ENCODE data around the gene HOXA3.

HOXA3 gene

DNA sequence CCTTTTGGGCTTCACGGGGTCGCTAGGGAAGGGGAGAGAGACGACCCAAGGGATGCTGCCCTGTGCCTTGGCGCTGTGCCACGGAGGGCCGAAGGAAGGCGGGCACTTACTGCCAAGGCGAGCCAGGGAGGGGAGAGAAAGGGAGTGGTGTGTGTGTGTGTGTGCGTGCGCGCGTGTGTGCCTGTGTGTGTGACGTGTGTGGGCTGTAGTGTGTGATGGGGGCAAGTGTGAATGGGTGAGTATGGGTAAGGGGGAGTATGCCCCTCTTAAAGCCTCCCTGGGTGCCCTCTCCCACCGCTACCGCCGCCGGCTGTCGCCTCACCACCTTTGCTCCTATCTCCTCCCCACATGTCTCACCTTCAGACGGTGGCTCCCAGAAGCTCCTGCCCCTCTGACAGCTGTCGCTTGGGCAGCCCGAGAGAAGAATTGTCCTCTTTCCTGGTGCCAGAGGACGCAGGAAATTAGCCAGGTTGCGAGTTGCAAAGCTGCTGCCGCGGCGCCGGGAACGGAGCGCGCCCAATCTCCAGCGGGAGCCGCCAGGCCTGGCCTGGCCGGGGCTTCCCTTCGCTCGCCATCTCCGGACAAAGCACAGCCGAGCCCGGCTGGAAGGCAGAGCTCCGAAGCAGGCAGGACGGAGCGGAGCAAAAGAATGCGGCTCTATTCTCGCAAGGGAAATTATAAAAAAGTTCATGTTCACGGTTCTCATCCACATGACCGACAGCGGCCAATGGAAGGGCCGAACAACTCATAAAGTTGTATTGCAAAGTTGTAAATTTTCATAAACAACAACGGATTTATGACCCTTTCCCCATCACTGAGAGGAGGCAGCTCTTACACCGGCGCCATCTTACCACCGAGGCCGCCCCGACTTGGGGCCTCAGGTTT, at the start of gene HOXA3:
Gene HOXA3 (minus strand): TSS at position 653 of the 885 bp plus-strand sequence. CDS start 41,943 bp downstream, outside the sequence.
- H3K27ac ChIP-seq, result peak within 1 kb of the TSS; percentile 79
- DNase-seq (ENCODE audit: low read depth, low spot score), result no peak

DNA sequence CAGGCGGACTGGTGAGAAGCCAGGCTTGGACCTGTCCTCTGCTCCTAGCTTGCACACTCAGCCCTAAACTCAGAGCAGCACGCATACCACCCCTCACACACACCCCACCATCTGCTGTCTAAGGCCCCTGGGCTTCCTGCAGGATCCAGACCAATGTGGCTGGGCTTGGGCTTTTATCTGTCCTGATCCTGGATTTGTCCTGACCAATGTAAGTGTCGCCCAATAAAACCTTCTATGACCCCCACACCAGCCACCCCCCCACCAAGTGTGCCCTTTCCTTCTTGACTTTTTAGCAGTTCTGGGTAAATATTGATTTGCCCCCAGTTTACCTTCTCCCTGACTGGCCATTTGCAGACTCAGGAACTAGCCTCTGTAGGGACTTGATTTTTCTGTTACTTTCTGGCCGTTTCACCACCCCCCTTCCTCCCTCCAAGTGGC, 49.2 kb upstream of the HOXA3 start:
- peak overlapping the region; percentile 84 for H3K27ac ChIP-seq
- no peak for DNase-seq (ENCODE audit: low read depth, low spot score)

DNA sequence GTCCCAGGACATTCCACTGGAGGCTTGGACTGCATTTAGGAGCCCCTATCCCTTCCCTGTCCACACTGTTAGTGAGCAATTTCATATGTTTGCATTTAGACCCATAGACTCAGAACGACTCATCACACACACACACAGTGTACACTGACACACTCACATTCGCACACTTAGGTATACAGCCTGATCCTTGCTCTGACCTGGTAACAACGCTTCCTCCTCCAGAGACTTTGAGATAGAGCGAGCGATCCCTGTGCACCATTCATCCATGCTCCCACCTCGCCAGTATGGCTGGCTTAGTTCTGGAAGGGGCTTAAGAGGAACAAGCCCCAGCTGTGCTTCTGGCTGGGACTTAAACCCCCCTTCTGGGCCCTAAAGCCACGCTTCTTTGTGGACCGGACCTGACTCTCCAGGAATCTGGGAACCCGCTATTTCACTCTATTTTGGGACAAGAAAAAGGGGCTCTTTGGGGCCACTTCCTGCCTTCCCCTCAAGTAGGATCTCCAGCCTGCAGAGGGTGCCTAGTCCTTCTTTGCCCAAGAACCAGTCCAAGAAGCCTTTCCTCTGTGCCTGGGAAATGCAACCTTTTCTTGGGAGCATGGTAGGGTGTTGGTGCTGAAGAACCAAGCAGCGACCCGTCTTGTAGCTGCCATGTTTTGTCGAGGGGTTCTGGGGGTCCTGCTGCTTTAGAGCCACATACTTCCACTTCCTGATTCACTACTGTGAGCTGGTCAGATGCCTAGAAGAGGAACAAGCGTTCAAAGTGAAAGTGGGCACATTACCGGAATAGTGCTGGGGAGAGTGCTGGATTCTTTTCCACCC, 48.6 kb upstream of the HOXA3 start:
- H3K27ac ChIP-seq, result peak overlapping the region; percentile 84
- no peak for DNase-seq (ENCODE audit: low read depth, low spot score)

DNA sequence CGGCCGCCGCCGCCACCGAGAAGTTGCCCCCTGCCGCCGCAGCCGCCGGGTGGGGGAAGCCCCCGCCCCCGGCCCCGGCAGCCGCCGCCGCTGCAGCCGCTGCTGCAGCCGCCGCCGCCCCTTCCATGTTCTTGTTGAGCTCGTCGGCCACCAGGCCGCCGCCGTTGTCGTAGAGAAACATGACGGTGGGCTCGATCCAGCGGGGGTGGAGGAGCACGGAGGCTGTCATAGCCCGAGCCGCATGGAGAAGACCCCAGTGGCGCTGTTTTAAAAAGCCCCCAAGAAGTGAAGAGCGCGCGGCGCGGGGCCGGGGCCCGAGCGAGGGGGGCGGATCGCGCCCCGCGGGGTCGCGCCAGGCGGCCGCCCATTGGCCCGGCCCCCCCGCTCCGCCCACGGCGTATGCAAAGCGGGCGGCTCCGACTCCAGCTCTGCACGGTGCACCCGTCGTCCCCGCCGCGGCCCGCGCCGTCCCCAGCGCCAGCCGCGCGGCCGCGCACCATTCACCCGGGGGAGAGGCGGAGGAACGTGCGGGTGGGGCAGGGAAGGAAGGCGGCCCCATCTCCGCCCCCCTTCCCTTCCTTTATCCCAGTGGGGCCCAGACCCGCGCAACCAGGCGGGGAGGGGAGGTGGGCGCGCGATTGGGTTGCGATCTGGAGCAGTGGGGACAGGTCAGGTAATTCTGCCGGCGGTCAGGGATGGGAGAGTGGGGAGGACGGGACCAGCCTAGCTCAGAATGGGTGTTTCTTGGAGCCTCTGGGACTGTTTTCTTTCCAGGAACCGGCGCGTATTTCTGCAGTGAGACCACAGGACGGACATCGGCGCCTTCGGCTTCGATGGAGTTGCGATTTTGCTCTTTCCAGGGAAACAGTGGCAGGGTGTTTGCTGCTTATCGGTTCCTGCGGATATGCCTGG, 47.7 kb upstream of the HOXA3 start, which contains the start of gene HOXA13:
Gene HOXA13 (minus strand): TSS at position 243 of the 912 bp plus-strand sequence. CDS start 14 bp downstream, at position 229.
- peak within 1 kb of the TSS; percentile 84 for H3K27ac ChIP-seq
- no peak for DNase-seq (ENCODE audit: low read depth, low spot score)

DNA sequence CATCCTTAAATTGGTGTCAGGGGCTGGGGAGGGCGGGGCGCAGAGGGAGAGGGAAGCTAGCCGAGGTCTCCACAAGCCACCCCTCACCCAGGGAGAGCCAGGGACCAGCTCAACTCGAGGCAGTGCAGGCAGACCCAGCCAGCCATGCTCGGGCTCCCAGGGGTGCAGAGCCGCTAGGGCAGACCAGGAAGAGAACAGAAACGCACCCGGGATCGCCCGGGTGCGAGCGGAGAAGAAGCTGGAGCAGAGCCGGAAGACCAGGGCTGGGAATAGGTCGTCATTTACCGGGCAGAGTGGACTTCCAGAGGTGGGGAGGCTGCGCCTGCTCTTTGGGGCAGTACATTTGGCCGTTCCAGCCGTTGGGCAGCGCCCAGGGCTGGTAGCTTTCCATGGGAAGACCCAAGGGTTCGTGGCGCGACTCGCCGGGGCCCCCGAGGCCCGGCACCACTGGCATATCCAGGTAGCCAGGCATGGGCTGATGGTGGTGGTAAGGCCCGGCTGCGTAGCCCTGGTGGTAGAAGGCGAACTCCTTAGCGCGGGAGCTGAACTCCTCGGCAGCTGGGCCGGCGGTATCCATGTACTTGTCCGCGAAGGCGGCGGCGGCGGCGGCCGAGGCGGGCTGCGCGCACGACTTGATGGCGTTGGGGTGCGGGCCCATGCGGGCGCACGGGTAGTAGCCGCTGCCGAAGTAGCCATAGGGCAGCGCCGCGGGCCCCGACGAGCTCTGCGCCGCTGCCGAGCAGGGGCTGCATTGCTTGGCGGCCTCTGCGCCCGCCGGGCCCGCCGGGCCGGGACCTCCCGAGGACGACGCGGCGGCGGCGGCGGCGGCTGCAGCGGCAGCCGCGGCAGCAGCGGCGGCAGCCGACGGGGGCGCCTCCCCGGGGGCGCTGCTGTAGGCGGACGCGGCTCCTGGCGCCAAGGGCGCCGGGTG, 46.8 kb upstream of the HOXA3 start:
- H3K27ac ChIP-seq, result peak overlapping the region; percentile 84
- no peak for DNase-seq (ENCODE audit: low read depth, low spot score)

DNA sequence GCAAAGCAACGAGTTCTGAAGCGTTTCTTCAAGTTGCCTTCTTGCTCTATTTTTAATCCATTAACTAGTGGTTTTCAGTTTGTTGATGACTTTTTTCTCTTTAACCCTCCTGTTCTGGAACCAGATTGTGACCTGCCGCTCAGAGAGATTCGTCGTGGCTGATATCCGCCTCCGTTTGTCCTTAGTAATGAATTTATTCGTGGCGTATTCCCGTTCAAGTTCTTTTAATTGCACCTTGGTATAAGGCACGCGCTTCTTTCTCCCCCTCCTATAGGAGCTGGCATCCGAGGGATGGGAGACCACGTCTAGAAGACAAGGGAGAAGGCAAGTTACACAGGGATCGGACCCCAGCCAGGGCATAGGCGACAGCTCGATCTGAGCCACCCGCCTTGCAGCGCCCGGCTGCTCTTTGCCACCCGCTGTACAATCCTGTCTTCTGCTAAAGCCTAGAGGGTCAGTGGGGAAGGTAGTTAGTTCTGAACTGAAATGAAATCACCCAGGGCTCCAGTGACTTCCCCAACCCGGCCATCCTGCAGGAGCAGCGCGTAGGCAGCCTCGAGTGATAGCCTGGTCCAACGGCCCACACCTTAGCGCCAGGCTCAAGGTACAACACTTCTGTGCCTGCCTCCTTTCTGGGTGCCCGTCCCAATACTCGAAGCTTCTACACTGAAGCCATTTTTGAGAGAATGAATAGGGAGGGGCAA, 45.9 kb upstream of the HOXA3 start:
- H3K27ac ChIP-seq, result peak overlapping the region; percentile 84
- no peak for DNase-seq (ENCODE audit: low read depth, low spot score)

DNA sequence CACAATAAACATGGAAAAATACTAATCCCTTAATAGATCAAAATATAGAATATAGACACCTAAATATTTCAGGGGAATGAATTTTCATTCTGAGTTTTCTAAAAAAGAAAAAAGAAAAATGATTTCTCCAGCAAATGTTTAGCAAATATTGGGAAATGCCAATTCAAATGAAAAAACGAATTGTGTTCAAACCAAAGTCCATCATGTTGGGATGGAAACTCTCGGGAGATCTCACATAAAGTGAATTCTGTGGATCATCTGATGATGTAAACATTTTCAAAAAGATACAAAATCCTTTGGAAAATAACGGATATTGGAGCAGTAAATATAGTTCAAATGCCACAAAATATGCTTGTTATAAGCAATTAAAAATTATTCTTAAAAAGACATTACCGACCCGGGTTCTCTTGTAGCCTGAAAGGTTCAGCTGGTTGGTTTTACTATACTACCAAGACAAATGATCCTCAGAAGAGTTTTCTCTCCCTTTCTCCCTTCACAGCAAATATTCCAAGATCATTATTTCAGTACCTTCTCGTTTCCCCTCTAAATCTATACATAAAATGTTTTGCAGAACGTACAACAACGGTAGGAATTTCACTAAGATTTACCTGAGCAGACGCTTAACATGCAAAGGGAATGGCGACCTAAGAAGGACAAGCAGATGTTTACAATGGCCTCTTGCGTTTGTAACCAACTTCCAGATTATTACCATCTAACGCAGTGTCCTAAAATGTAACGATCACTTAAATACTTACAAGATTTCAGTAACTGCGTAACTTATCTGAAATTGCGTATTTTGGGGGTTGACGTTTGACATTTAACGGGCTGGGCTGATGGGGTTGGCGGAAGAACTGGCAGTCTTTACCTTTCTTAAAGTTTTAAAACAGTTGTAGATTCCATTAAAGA, 45.0 kb upstream of the HOXA3 start:
- peak overlapping the region; percentile 84 for H3K27ac ChIP-seq
- no peak for DNase-seq (ENCODE audit: low read depth, low spot score)

DNA sequence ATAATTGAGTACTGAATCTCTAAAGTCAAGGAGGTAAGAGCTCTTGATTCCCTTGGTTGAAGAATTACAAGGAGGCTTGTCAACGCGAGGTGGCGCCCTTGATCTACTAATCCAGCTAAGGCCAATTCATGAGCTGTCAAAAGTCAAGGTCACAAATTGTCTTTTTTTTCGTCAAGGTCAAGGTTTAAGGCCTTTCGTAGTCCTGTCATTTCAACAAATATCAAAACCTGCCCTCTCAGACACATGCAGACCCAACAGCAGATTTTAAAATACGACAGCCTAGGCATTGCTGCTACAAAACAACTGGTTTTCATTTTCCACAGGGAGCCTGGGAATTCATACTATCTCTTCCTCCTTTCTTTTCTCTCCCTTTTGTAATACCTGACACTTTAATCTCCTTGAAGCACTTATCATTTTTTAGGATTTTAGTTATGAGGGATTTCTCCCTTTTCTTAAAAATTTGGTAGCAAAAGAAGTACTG, 43.9 kb upstream of the HOXA3 start:
- DNase-seq (ENCODE audit: low read depth, low spot score), result peak; percentile 67
- peak overlapping the region; percentile 86 for H3K27ac ChIP-seq

DNA sequence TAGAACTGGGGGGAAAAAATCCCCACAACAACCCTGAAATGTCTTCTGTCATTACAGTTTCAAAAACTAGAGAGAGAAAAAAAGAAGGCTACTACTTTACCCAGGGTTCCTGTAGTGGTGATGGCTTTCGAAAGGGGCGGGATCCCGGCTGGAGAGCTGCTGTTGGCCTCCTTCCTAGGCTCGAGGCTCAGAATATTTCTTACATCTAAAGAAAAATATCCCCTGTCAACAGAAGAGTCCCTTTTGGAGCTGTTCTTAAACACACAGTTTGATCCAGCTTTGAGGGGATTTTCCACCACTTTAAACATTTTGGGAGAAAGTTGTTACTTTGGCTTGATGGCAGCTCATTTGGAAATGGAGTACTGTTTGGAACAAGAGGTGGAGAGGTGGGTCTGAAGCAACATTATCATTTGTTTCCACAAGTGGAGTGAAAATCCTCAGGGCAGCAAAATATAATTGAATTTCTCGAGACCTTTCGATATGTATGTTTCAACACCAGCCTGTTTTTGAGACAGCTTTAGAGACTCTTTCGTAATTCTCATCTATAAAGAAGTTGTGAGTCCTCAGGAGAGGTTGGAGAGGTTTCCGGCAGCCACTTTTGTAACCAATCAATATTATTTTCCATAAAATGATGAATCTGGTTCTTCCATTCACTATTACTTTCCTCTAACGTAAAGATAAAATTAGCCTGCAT, 42.5 kb upstream of the HOXA3 start:
- peak overlapping the region; percentile 86 for H3K27ac ChIP-seq
- DNase-seq (ENCODE audit: low read depth, low spot score), result no peak

DNA sequence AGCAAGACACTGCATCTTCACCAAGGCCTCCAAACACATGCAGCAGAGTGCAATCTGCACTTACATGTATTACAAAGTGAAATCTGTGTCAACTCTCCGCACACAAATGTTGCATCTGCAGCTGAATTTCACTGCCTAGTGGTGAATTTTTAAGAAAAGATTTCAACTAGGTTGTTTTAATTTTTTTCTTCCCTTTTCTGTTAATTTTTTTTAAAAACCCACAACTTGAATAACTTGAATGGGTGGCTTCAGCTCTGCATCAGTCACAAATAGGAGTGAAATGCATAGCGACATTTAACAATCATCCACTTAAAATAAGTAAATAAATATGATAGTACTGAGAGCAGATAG, 41.6 kb upstream of the HOXA3 start:
- DNase-seq (ENCODE audit: low read depth, low spot score), result no peak
- peak overlapping the region; percentile 86 for H3K27ac ChIP-seq

DNA sequence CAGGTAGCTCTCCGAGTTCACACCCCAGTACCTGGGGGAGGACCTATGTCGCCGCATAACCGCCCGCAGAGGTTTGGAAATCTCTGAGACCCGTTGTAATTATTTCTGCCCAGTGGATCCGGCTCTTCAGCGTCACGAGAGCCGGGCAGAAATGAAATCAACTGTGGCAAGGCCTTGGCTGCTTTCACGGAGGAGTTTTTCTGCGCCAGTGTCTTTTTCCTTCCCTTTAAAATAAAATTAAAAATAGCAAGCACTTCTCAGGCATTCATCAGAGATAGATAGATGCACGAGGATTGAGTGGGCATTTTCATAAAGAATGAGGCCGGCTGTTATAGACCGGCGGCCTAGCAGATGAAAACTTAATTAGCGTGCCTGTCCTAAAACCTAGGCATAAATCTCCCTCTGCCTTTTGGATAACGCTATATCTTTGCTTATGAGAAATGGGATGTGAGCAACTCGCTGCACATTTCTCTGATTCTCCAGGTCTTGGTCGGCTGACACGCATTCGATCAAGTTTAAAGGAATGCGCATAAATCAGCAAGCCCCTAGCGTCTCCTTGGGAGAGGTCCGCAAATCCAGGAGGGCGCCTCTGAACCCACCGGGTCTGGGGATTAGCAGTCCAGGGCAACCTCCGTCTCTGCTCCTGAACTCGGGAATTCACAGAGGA, 41.1 kb upstream of the HOXA3 start:
- peak overlapping the region; percentile 86 for H3K27ac ChIP-seq
- no peak for DNase-seq (ENCODE audit: low read depth, low spot score)

DNA sequence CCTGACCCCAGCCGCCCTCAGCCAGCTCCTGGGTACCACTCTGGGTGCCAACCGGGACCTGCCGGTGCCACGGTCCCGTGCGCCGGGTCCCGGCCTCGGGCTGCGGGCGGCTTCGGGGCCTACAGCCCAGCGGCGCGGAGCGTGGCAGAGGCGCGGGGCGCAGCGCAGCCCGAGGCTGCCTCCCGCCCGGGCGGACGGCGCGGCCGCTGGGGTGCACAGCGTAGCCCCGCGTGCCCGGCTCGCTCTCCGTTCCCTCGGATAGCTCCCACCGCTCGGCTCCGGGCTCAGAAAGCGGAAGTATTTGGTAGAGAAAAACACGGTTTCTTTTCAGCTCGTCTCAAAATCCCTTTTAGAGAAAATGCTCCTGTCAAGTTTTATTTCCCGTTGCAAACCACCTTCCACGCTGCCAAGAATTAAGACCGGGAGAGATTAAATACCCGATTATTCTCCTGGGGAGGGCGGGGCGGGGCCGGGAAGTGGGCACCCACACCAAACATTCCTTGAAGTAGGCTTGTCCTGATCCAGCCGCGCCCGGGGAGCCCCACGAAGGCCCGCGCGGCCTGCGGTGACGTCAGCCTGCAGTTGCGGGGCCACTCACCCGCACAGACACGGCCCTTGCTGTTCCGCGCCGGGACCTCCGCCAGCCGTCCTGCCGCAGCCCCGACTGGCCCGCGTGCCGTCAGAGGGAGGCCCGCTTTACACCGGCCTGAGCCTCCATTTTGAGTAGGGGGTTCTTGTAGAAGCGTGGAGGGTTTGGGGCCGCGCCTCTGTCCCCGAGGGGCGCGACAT, 40.4 kb upstream of the HOXA3 start:
- no peak for DNase-seq (ENCODE audit: low read depth, low spot score)
- peak overlapping the region; percentile 86 for H3K27ac ChIP-seq

DNA sequence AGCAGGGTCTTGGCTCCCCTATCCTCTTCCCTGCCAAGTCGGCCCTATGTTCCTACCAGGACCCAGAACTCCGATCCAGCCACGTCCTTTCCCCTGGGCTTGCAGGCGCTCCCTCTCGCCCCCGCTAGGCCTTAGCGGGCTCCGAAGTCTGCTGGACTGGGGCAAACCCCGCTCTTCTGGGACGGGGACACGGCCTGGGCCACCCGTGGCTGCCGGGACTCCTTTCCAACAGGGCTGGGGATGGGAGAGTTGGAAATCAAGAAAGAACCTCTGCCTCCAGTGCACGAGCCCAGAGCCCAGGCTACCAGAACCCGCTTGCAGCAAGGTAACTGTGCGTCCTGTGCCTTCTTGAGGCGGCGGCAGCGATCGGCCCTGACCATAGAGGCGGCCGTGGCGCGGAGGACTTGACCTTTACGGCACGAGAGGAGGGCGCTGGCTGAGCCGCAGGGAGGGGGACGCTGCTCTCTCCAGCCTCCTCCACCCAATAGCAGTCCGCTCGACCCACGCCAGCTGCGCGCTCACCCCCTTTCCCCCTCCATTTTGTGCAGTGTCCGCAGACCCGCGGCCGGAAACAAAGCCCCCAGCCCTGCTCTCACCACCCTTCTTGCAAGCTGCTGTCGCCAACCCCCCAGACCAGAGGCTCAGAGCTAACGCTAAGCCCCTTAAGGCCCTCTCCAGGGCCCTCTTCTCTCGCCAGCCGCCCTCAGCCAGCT, 39.6 kb upstream of the HOXA3 start:
- H3K27ac ChIP-seq, result peak overlapping the region; percentile 86
- DNase-seq (ENCODE audit: low read depth, low spot score), result no peak

DNA sequence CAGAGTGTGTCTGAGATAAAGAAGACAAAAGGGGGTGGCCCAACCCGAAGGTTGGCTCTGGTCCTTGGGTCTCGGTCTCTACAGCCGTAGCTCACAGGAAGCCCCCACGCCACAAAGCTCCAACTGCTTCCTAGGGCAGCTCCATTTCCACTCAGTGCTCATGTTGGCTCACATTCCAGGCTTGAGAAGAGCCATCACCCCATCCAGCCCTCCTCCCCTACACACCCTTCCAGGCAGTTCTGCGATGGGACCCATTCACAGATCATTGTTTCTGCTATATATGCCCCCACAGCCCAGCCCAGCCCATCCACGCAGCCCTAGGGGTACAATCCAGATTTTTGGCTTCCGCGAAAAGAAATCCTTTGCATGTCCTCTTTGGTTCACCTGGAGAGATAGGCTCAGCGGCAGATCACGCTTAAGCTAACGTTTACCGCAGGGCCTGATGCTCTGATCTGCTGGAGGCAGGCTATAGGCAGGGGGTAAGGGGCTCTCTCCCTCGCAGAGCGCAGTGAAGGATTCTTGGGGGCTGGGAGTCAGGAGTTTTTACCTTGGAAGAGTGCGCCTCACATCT, 38.9 kb upstream of the HOXA3 start:
- peak overlapping the region; percentile 86 for H3K27ac ChIP-seq
- DNase-seq (ENCODE audit: low read depth, low spot score), result no peak

Measured in epithelial cell of prostate (primary cell).